ENCODE measurements around the gene ELL. TPM values are rescaled to one million over a fixed set of nuclear protein-coding genes. Genes with fewer than 3 reads are reported as not detected.

ELL gene
- total RNA-seq, 1 experiment from 2014 or later: 22.9 TPM

- H4K20me1 ChIP-seq (ENCODE audit: insufficient read depth): no peaks in the 10 kb centered on the region
- H3K27me3 ChIP-seq (ENCODE audit: insufficient read depth, low read length): no peaks in the 10 kb centered on the region
- TF ChIP-seq SIN3A (IDR thresholded peaks at IDR 0.05; ENCODE audit: low read depth) (no peak), TCF7L2 (IDR thresholded peaks at IDR 0.05; ENCODE audit: borderline replicate concordance, extremely low read depth, insufficient read depth, insufficient read length) (no peak), YY1 (IDR thresholded peaks at IDR 0.05; ENCODE audit: extremely low read depth, insufficient replicate concordance, low read depth, low read length) (no peak), EGR1 (IDR thresholded peaks at IDR 0.05; ENCODE audit: low read depth) (no peak), CBX3 (IDR thresholded peaks at IDR 0.05; ENCODE audit: low read depth) (no peak)
- H3K9ac ChIP-seq (ENCODE audit: low read length): no peak overlapping the region
- no peak overlapping the region for H3K27ac ChIP-seq (ENCODE audit: low read depth, low read length)
- H3K9me3 ChIP-seq (ENCODE audit: control insufficient read depth in 1 of 2, insufficient read depth in 1 of 2, low read depth in 1 of 2, low read length in 2 of 2): no peaks in the 10 kb centered on the region
- intact Hi-C loops (cut with micrococcal nuclease): no loop called here
- ATAC-seq (no peak), DNase-seq (ENCODE audit: low read depth, low spot score) (no peak)
- ChIA-PET POLR2A (no interaction called here), RAD21 (ENCODE audit: low non-redundant PET in 1 of 2, low total read pairs in 2 of 2, uncharacterized antibody in 2 of 2, unreplicated experiment in 2 of 2) (no interaction called here), CTCF (interaction anchor here (1.0 to 1.4 kb wide), 2 partner anchors 12 to 38 kb away, joined by 3 read pairs; no protein-coding TSS in a partner anchor)
- no peak overlapping the region for H3K4me2 ChIP-seq (ENCODE audit: low read length)
- H3K79me2 ChIP-seq (ENCODE audit: insufficient read depth, low read length): no peaks in the 10 kb centered on the region
- H3K4me3 ChIP-seq (replicated peaks in 1 of 2; ENCODE audit: low read depth in 1 of 2, low read length in 2 of 2): no peak overlapping the region
- H3K4me1 ChIP-seq (ENCODE audit: control insufficient read depth in 1 of 2, insufficient read depth in 2 of 2, low read length in 2 of 2): peaks cover 10 to 11% of the 10 kb centered on the region in 2 experiments
- peaks cover 12 to 20% of the 10 kb centered on the region in 2 experiments; a peak in 3 of 4 replicates for H3K36me3 ChIP-seq (ENCODE audit: control insufficient read depth in 1 of 2, insufficient read depth in 2 of 2, low read length in 2 of 2)
- no peaks in the 10 kb centered on the region for H3K9me2 ChIP-seq (ENCODE audit: insufficient read depth)
- BruUV-seq (replicated peaks): no TSS peak
- no peak overlapping the region for H2AFZ ChIP-seq (ENCODE audit: low read depth, low read length, poor library complexity, severe bottlenecking)
These were observed 61.0 kb downstream of the ELL start for GRCh38 chr19:18460900-18461299.

- Histone ChIP-seq H3K9ac (ENCODE audit: low read length) (no peak overlapping the region), H3K4me2 (ENCODE audit: low read length) (no peak overlapping the region), H3K9me2 (ENCODE audit: insufficient read depth) (no peaks in the 10 kb centered on the region), H2AFZ (ENCODE audit: low read depth, low read length, poor library complexity, severe bottlenecking) (no peak overlapping the region), H3K9me3 (ENCODE audit: control insufficient read depth in 1 of 2, insufficient read depth in 1 of 2, low read depth in 1 of 2, low read length in 2 of 2) (no peaks in the 10 kb centered on the region), H3K79me2 (ENCODE audit: insufficient read depth, low read length) (no peaks in the 10 kb centered on the region), H4K20me1 (ENCODE audit: insufficient read depth) (no peaks in the 10 kb centered on the region), H3K4me3 (replicated peaks in 1 of 2; ENCODE audit: low read depth in 1 of 2, low read length in 2 of 2) (no peak overlapping the region), H3K36me3 (ENCODE audit: control insufficient read depth in 1 of 2, insufficient read depth in 2 of 2, low read length in 2 of 2) (peaks cover 10 to 20% of the 10 kb centered on the region in 2 experiments; a peak in 3 of 4 replicates), H3K27me3 (ENCODE audit: insufficient read depth, low read length) (no peaks in the 10 kb centered on the region), H3K4me1 (ENCODE audit: control insufficient read depth in 1 of 2, insufficient read depth in 2 of 2, low read length in 2 of 2) (peaks cover 15 to 19% of the 10 kb centered on the region in 2 experiments), H3K27ac (ENCODE audit: low read depth, low read length) (no peak overlapping the region)
- DNase-seq (ENCODE audit: low read depth, low spot score): no peak
- ChIA-PET POLR2A (no interaction called here), RAD21 (ENCODE audit: low non-redundant PET in 1 of 2, low total read pairs in 2 of 2, uncharacterized antibody in 2 of 2, unreplicated experiment in 2 of 2) (no interaction called here), CTCF (no interaction called here)
- intact Hi-C loops (cut with micrococcal nuclease): no loop called here
- ATAC-seq: no peak
- BruUV-seq (replicated peaks): no TSS peak
- TF ChIP-seq ZFX (IDR thresholded peaks at IDR 0.05) (no peak), CBX3 (IDR thresholded peaks at IDR 0.05; ENCODE audit: low read depth) (no peak), ELF1 (IDR thresholded peaks at IDR 0.05; ENCODE audit: borderline replicate concordance, low read depth) (no peak), SIN3A (IDR thresholded peaks at IDR 0.05; ENCODE audit: low read depth) (no peak), ZNF274 (IDR thresholded peaks at IDR 0.05; ENCODE audit: low read depth, low read length) (no peak), SRF (IDR thresholded peaks at IDR 0.05; ENCODE audit: low read depth) (no peak)
These were observed 64.2 kb downstream of the ELL start for GRCh38 chr19:18457483-18458331.
